ENCODE measurements around the gene SDK2.

Gene SDK2

GRCh38 chr17:73555199-73555960 is 88.9 kb downstream of the SDK2 start:
- no peak for DNase-seq (ENCODE audit: low read depth)

GRCh38 chr17:73554498-73554897 is 89.7 kb downstream of the SDK2 start:
- DNase-seq (ENCODE audit: low read depth) = no peak

DNA sequence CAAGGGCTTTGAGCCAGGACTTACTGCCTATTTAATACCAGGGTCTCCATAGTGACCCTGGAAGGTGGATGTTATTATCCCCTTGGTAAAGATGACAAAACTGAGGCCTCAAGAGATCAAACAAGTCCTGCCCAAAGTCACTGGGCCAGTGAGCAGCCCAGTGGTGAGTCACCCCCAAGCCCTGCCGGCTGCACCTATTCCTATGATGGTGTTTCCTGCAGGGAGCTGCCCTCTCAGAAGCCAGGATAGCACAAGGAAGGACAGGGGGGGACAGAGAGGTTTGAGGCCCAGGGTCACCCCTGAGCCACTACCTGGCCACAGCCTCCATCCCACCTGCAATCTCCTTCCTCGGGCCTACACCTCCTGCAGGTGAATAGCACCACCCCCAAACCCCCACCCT is 90.9 kb downstream of the SDK2 start:
- no peak for DNase-seq (ENCODE audit: low read depth)

GRCh38 chr17:73552300-73553048 is 91.8 kb downstream of the SDK2 start:
- DNase-seq (ENCODE audit: low read depth) = no peak

GRCh38 chr17:73551759-73552158 is 92.5 kb downstream of the SDK2 start:
- no peak for DNase-seq (ENCODE audit: low read depth)

GRCh38 chr17:73551144-73551543 is 93.1 kb downstream of the SDK2 start:
- DNase-seq (ENCODE audit: low read depth) = no peak

DNA sequence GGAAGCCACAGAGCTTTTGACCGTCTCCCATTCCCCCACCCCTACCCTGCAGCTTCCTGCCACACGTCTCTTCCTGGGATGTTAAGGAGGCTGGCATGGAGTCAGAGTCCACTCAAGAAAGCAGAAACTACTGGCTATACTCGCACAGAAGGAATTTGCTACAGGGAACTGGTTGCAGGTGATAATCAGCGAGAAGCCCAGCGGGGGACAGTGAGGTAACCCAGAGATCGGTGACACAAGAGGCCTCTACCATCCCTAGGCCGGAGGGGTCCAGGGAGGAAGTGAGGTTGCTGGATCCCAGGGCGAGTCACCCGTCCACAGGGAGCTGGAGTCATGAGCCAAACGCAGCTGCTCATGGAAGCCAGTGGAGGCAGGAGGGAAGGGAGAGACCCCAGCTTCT is 93.7 kb downstream of the SDK2 start:
- DNase-seq (ENCODE audit: low read depth) = no peak

- DNase-seq (ENCODE audit: low read depth) = no peak
Measured at GRCh38 chr17:73549841-73550430, 94.3 kb downstream of the SDK2 start.

DNA sequence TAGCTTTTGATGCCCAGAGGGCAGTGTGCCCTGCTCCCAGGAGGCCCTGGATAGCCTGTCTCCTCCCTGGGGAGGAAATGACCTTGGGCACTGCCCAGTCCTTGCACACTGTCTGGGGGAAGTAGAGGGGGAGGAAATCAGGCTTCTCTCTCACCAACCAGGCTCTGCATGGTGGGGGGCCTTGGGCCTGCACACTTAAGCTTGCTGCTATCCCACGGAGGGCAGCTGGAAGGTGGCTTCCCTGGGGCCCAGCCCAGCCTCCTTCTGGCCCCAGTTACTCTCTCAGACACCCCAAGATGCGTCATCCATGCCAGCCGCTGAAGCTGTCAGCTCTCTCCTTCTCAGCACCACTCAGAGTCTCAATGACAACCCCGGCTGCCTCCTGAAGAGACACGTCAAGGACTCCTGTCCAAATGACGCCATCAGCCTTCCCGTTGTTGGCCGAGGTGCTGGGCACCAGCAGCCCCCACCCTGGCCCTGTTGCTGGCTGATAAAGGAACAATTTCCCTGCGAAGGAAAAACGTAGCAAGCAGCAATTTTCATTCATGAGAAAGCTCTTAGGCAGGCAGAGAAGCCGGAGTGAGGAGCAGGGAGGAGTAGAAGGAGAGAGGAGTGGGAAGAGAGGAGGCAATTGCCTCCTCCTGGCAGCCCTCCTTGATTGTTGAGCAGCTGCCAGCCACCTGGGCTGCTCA is 95.5 kb downstream of the SDK2 start:
- no peak for DNase-seq (ENCODE audit: low read depth)

GRCh38 chr17:73547790-73548189 is 96.5 kb downstream of the SDK2 start:
- no peak for DNase-seq (ENCODE audit: low read depth)

DNA sequence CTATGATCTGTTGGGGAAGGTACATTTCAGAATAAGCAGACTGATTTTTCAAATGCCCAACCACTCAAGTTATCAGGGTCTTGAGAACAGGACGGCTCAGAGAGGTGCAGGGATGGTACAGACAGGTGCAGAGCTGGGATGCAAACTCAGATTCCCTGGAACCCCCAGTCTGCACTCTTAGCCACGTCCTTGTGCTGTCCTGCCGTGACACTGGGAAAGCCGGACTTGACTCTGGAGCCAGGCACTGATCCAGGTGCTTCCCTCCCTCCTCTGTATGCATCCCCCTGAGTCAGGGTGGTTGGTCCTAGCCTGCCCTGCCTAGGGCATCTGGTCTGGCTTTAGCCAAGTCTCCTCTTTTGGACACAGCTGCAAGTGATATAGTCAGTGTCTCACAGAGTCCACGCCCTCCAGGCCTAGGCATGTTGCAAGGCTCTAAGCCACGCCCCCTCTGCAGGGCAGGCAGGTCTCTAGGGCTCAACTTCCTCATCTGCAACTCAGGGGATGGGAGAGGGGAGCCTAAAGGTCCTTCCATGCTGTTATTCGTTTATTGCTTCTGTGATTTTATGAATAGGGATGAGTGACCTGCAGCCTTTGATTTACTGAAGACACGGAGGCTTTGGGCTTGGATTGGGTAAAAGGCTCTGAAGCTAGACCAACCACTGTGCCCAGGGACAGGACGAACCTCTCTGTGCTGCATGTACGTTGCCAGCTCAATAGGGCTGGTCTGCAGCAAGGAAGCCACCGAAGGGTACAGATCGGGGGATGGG is 97.3 kb downstream of the SDK2 start:
- peak; percentile 16 for DNase-seq (ENCODE audit: low read depth)

GRCh38 chr17:73546114-73546513 is 98.1 kb downstream of the SDK2 start:
- DNase-seq (ENCODE audit: low read depth) = no peak

DNA sequence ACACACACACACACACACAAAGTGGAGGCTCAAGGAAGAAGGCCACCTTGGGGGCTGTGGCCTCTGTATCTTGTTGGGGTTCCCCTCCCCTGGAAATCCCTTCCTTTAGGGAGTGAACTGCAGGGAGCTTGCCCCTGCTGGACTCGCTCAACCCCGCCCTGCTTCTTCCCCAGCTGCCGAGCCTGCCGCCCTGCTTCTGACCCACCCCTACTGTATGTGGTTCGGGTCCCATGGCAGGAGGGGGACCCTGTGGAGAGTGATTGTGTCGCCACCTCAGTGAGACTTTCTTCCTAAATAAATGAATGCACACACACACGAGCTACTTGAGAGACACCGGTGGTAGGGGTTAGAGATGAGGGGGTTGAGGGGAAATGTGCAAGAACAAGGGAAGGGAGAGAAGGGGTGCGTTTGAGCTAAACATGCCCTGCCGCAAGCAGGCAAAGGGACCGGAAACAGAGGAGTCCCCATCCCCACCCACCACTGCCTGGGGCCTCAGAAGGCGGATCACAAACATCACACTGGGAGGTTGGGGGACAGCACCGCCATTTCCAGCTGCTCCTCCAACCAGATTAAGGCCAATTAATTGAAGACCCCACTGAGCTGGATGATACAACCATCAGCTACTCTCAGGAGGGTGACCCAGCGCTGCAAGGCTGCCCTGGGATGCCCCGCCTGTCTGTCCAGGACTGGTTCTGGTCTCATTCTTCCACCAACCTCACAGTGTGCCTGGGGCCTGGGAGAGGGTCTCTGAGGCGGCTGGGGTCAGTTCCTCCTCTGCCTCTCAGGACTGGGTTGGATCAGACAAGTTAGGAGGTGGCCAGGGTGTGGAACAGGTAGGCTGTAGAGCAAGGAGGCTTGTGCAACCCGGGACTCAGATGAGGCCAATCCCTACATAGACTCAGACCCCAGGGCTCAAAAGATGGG is 98.9 kb downstream of the SDK2 start:
- no peak for DNase-seq (ENCODE audit: low read depth)

DNA sequence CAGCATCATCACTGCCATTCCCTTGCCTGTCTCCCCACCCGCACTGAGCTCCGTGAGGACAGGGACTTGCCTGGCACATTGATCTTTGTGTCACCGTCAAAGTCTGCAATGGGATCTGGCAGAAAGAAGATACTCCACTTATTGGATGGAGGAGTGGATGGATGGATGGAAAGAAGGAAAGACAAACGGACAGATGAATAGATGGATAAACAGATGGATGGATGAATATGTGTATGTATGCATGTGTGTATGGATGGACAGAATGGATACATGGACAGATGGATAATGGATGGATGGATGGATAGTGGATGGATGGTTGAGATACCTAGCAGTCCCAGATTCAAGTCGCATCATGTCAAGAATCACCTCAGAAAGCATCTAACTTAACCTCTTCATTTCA is 99.9 kb downstream of the SDK2 start:
- no peak for DNase-seq (ENCODE audit: low read depth)

- DNase-seq (ENCODE audit: low read depth) = no peak
Measured at GRCh38 chr17:73542323-73542722, 101.9 kb downstream of the SDK2 start.

GRCh38 chr17:73541561-73541981 is 102.7 kb downstream of the SDK2 start:
- DNase-seq (ENCODE audit: low read depth) = no peak

- no peak for DNase-seq (ENCODE audit: low read depth)
Measured at GRCh38 chr17:73541111-73541510, 103.1 kb downstream of the SDK2 start.

GRCh38 chr17:73539166-73539565 is 105.1 kb downstream of the SDK2 start:
- no peak for DNase-seq (ENCODE audit: low read depth)

- no peak for DNase-seq (ENCODE audit: low read depth)
Measured at GRCh38 chr17:73538445-73538844, 105.8 kb downstream of the SDK2 start.

DNA sequence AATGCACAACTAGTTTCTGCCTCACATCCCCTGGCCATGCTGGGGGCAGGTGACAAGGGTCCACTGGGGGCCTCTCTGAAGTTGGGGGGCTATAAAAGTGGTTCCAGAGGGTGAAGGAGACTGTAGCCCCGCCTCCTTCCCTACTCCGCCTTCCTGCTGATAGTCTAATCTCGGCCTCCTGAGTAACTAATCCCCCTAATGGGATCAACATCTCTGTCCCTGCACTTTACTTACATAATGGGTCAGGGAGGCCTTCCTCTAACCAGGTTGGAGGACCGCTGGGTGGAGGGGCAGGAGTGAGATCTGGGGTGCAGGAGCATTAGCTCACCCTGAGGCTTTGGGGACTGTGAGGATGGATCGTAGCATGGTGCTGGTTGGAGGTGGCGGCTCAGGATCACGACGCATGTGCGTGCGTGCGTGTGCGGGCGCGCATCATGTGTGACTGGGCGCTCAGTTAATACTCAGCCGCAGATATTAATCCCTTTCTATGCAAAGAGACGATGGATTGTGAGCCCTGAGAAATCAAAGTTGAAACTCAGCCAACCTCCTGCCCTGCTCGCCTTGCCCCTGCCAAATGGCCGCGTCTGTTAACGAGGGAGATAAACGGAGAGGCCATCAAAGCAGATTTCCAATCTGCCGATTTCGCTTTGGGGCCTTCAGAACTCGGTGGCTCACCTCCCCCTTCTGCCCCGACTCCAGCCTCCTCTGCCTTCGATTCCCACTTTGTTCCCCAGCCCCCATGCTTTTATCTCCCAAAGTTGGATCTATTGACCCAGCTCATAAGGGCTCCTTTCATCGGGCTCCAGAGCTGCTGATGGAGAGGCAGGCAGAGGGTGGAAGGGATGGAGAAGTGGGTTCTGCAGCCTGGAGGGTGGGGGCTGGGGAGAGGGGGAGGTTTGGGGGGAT is 107.3 kb downstream of the SDK2 start:
- no peak for DNase-seq (ENCODE audit: low read depth)

Measured in iris pigment epithelial cell (primary cell).